Measurements from ENCODE around the gene BTBD17.

The BTBD17 gene

GRCh38 chr17:74334393-74335039, 27.2 kb downstream of the BTBD17 start:
- DNase-seq, result no peak

- no peak for DNase-seq
Observed at GRCh38 chr17:74332763-74333283, 28.8 kb downstream of the BTBD17 start.

GRCh38 chr17:74332017-74332650, 29.5 kb downstream of the BTBD17 start:
- DNase-seq, result no peak

GRCh38 chr17:74330446-74330845, 31.2 kb downstream of the BTBD17 start:
- DNase-seq, result no peak

GRCh38 chr17:74329378-74329777, 32.3 kb downstream of the BTBD17 start:
- DNase-seq, result no peak

GRCh38 chr17:74328487-74328886, 33.2 kb downstream of the BTBD17 start:
- no peak for DNase-seq

- DNase-seq, result no peak
Observed at GRCh38 chr17:74326506-74326905, 35.2 kb downstream of the BTBD17 start.

- DNase-seq, result no peak
Observed at GRCh38 chr17:74325743-74326379, 35.8 kb downstream of the BTBD17 start, which contains the start of gene KIF19. Gene KIF19 (plus strand): TSS chr17:74326226. CDS start chr17:74326350, 124 bp downstream.

- no peak for DNase-seq
Observed at GRCh38 chr17:74325376-74325742, 36.3 kb downstream of the BTBD17 start.

- DNase-seq, result no peak
Observed at GRCh38 chr17:74324521-74324920, 37.1 kb downstream of the BTBD17 start.

- DNase-seq, result no peak
Observed at GRCh38 chr17:74318391-74318790, 43.3 kb downstream of the BTBD17 start.

GRCh38 chr17:74317071-74317470, 44.6 kb downstream of the BTBD17 start:
- no peak for DNase-seq

GRCh38 chr17:74316220-74316619, 45.4 kb downstream of the BTBD17 start:
- no peak for DNase-seq

GRCh38 chr17:74314877-74315276, 46.8 kb downstream of the BTBD17 start:
- DNase-seq, result no peak

GRCh38 chr17:74309902-74310301, 51.8 kb downstream of the BTBD17 start:
- no peak for DNase-seq

- no peak for DNase-seq
Observed at GRCh38 chr17:74307984-74308773, 53.5 kb downstream of the BTBD17 start.
